AG04449 (cell line): Measurements from ENCODE around the gene PHLDB3.

ENCODE experiments used
- CTCF ChIA-PET: fragments of 350-600 bp; formaldehyde crosslinking; extraction: SDS; loops from one replicate; lab custom pipeline; 2021; ENCODE audit warnings: antibody characterized with exemption; lab: Yijun Ruan, JAX
- POLR2A ChIA-PET: fragments of 400-600, 350-600 bp; formaldehyde crosslinking; extraction: SDS; loops from one replicate; lab custom pipeline; 2020; ENCODE audit warnings: antibody characterized with exemption, inconsistent platforms; lab: Yijun Ruan, JAX
- DNase-seq: peaks from one replicate; pipeline ENCODE4 v3.0.0-alpha.2; 2010; ENCODE audit warnings: low read depth, low spot score
- H3K4me3 ChIP-seq: 2 replicates; pipeline ENCODE4 v1.5.1; 2011; ENCODE audit warnings: low read depth, mild to moderate bottlenecking, control low read depth, low read length
- TF ChIP-seq, protein P1 (sequence below): IDR thresholded peaks from one replicate; pipeline ENCODE4 v1.5.1; 2011; ENCODE audit warnings: mild to moderate bottlenecking, moderate library complexity, low read length, control low read depth, inconsistent platforms; ENCODE audit not compliant: insufficient read depth; ENCODE audit errors: missing control alignments

The PHLDB3 gene

DNA sequence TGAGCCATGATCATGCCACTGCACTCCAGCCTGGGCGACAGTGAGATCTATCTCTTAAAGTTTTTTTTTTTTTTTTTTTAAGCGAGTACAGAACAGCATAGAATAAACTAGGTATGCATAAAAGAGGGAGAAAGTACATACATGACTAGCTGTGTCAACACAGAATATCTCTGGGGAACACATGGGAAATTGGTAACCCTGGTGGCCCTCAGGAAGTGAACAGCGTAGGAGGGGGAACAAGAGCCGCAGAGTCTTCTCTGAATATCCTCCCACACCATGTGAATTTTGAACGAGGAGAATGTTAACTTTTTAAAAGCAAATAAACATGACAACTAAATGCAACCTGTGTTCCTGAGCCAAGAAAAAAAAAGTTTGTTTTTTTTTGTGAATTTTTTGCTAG, 15.2 kb downstream of the PHLDB3 start:
- TF ChIP-seq, protein P1, sequence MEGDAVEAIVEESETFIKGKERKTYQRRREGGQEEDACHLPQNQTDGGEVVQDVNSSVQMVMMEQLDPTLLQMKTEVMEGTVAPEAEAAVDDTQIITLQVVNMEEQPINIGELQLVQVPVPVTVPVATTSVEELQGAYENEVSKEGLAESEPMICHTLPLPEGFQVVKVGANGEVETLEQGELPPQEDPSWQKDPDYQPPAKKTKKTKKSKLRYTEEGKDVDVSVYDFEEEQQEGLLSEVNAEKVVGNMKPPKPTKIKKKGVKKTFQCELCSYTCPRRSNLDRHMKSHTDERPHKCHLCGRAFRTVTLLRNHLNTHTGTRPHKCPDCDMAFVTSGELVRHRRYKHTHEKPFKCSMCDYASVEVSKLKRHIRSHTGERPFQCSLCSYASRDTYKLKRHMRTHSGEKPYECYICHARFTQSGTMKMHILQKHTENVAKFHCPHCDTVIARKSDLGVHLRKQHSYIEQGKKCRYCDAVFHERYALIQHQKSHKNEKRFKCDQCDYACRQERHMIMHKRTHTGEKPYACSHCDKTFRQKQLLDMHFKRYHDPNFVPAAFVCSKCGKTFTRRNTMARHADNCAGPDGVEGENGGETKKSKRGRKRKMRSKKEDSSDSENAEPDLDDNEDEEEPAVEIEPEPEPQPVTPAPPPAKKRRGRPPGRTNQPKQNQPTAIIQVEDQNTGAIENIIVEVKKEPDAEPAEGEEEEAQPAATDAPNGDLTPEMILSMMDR = no peak
- ChIA-PET POLR2A (no interaction called here), CTCF (interaction anchor here (1.1 to 1.7 kb wide), 2 partner anchors 30 to 57 kb away, joined by 3 to 4 read pairs; no protein-coding TSS in a partner anchor)
- no peak overlapping the region for H3K4me3 ChIP-seq
- no peak for DNase-seq

- TF ChIP-seq, protein P1 = no peak
- no peak for DNase-seq
- H3K4me3 ChIP-seq = no peak overlapping the region
- CTCF ChIA-PET = interaction anchor here (1.1 kb wide), 1 partner anchor 55 kb away, joined by 3 read pairs; no protein-coding TSS in a partner anchor
- POLR2A ChIA-PET = no interaction called here
Observed at GRCh38 chr19:43488179-43488578, 16.4 kb downstream of the PHLDB3 start.

- DNase-seq = no peak
- TF ChIP-seq, protein P1 = no peak
- no peak overlapping the region for H3K4me3 ChIP-seq
- POLR2A ChIA-PET = interaction anchor here (0.6 kb wide), 1 partner anchor 19 kb away, joined by 4 read pairs; no protein-coding TSS in a partner anchor
- CTCF ChIA-PET = no interaction called here
Observed at GRCh38 chr19:43486412-43486811, 18.1 kb downstream of the PHLDB3 start.

- no peak overlapping the region for H3K4me3 ChIP-seq
- ChIA-PET POLR2A (interaction anchor here (0.6 kb wide), 1 partner anchor 19 kb away, joined by 4 read pairs; no protein-coding TSS in a partner anchor), CTCF (interaction anchor here (1.8 kb wide), 1 partner anchor 54 kb away, joined by 4 read pairs; no protein-coding TSS in a partner anchor)
- DNase-seq = no peak
- TF ChIP-seq, protein P1 = no peak
Observed at GRCh38 chr19:43485951-43486350, 18.6 kb downstream of the PHLDB3 start.

- POLR2A ChIA-PET = no interaction called here
- TF ChIP-seq, protein P1 = no peak
- no peak overlapping the region for H3K4me3 ChIP-seq
- CTCF ChIA-PET = interaction anchor here (0.6 to 1.0 kb wide), 3 partner anchors 12 to 37 kb away, joined by 3 to 4 read pairs (median 3); no protein-coding TSS in a partner anchor
- no peak for DNase-seq
Observed at GRCh38 chr19:43483281-43483680, 21.3 kb downstream of the PHLDB3 start.

DNA sequence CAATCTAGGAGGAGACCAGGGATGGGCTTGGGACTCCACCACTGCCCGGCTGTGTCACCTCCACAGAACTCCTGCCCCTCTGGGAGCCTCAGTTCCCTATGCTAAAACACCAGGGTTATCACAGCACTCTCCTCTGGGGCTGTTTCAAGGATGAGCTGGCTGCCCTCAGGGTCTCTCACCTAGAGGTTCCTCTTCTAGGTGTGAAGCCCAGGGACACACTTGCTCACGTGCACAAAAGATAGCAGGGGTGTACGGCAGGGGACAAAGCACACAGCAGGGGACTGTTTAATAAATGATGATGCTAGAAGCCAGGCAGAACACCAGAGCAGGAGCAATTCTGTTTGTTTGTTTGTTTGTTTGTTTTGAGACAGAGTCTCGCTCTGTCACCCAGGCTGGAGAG, 22.4 kb downstream of the PHLDB3 start:
- POLR2A ChIA-PET = no interaction called here
- no peak for DNase-seq
- no peak overlapping the region for H3K4me3 ChIP-seq
- CTCF ChIA-PET = interaction anchor here (1.5 kb wide), 1 partner anchor 35 kb away, joined by 6 read pairs; no protein-coding TSS in a partner anchor
- TF ChIP-seq, protein P1 = no peak
